Thyroid gland (tissue), 4 donors: ENCODE data around the gene ATP9B.

Source experiments
- CTCF ChIP-seq, 6 experiments: fragments of 200-600 bp in 3 of 6; fragments of 450-650 bp in 3 of 6; sonication (generic) in 3 of 6; IDR thresholded peaks; one replicate each; pipeline ENCODE4 v1.5.1; 2016 to 2019; ENCODE audit warnings: antibody characterized with exemption in 6 of 6, mild to moderate bottlenecking in 2 of 6, inconsistent platforms in 1 of 6, moderate library complexity in 1 of 6
- POLR2A ChIP-seq, 2 donors: fragments of 450-650 bp; IDR thresholded peaks; one replicate each; pipeline ENCODE4 v1.6.1; 2017; ENCODE audit warnings: antibody characterized with exemption in 2 of 2, mild to moderate bottlenecking in 2 of 2, moderate library complexity in 1 of 2

- TF ChIP-seq CTCF (IDR thresholded peaks at IDR 0.05) (no peak), POLR2A (IDR thresholded peaks at IDR 0.05) (no peak)
Measured at GRCh38 chr18:79071503-79072210, 2.5 kb downstream of the ATP9B start.
